ENCODE data around the gene GUCA2A. TPM values are rescaled to one million over a fixed set of nuclear protein-coding genes. Genes with fewer than 3 reads are reported as not detected.

The GUCA2A gene
- polyA plus RNA-seq, 4 donors, result not detected

- DNase-seq (ENCODE audit: low read depth in 4 of 4, low spot score in 2 of 4), result no peak
Observed at GRCh38 chr1:42155362-42155761, 9.2 kb downstream of the GUCA2A start.

- no peak for DNase-seq (ENCODE audit: low read depth in 4 of 4, low spot score in 2 of 4)
Observed at GRCh38 chr1:42154685-42155084, 9.9 kb downstream of the GUCA2A start.

- DNase-seq (ENCODE audit: low read depth in 4 of 4, low spot score in 2 of 4), result no peak
Observed at GRCh38 chr1:42153624-42154023, 10.9 kb downstream of the GUCA2A start.

GRCh38 chr1:42152907-42153600 is 11.5 kb downstream of the GUCA2A start, which contains the start of gene GUCA2B:
Gene GUCA2B (plus strand): TSS chr1:42153410. CDS start chr1:42153451, 41 bp downstream.
- no peak for DNase-seq (ENCODE audit: low read depth in 4 of 4, low spot score in 2 of 4)

GRCh38 chr1:42152119-42152518 is 12.4 kb downstream of the GUCA2A start:
- DNase-seq (ENCODE audit: low read depth in 4 of 4, low spot score in 2 of 4), result no peak

- no peak for DNase-seq (ENCODE audit: low read depth in 4 of 4, low spot score in 2 of 4)
Observed at GRCh38 chr1:42150651-42151050, 13.9 kb downstream of the GUCA2A start.

- DNase-seq (ENCODE audit: low read depth in 4 of 4, low spot score in 2 of 4), result no peak
Observed at GRCh38 chr1:42148166-42148565, 16.4 kb downstream of the GUCA2A start.

GRCh38 chr1:42146626-42147320 is 17.8 kb downstream of the GUCA2A start:
- peak; percentile 13 to 72 (median 49) for DNase-seq (ENCODE audit: low read depth in 4 of 4, low spot score in 2 of 4)

- DNase-seq (ENCODE audit: low read depth in 4 of 4, low spot score in 2 of 4), result no peak
Observed at GRCh38 chr1:42145764-42146625, 18.6 kb downstream of the GUCA2A start.

GRCh38 chr1:42145389-42145716 is 19.2 kb downstream of the GUCA2A start:
- DNase-seq (ENCODE audit: low read depth in 4 of 4, low spot score in 2 of 4), result no peak

- no peak for DNase-seq (ENCODE audit: low read depth in 4 of 4, low spot score in 2 of 4)
Observed at GRCh38 chr1:42144711-42145388, 19.7 kb downstream of the GUCA2A start.

GRCh38 chr1:42143896-42144710 is 20.4 kb downstream of the GUCA2A start:
- DNase-seq (ENCODE audit: low read depth in 4 of 4, low spot score in 2 of 4), result no peak

- no peak for DNase-seq (ENCODE audit: low read depth in 4 of 4, low spot score in 2 of 4)
Observed at GRCh38 chr1:42142894-42143675, 21.5 kb downstream of the GUCA2A start.

GRCh38 chr1:42141978-42142377 is 22.6 kb downstream of the GUCA2A start:
- no peak for DNase-seq (ENCODE audit: low read depth in 4 of 4, low spot score in 2 of 4)

- no peak for DNase-seq (ENCODE audit: low read depth in 4 of 4, low spot score in 2 of 4)
Observed at GRCh38 chr1:42140191-42140590, 24.4 kb downstream of the GUCA2A start.

GRCh38 chr1:42139444-42139843 is 25.1 kb downstream of the GUCA2A start:
- DNase-seq (ENCODE audit: low read depth in 4 of 4, low spot score in 2 of 4), result no peak

- DNase-seq (ENCODE audit: low read depth in 4 of 4, low spot score in 2 of 4), result no peak
Observed at GRCh38 chr1:42138586-42138985, 26.0 kb downstream of the GUCA2A start.

- no peak for DNase-seq (ENCODE audit: low read depth in 4 of 4, low spot score in 2 of 4)
Observed at GRCh38 chr1:42137766-42138165, 26.8 kb downstream of the GUCA2A start.

GRCh38 chr1:42136466-42136865 is 28.1 kb downstream of the GUCA2A start:
- no peak for DNase-seq (ENCODE audit: low read depth in 4 of 4, low spot score in 2 of 4)

Data from left renal cortex interstitium (tissue), 4 donors.